Karpas-422 (cell line): ENCODE measurements around the gene FBXW9. TPM values are rescaled to one million over a fixed set of nuclear protein-coding genes. Genes with fewer than 3 reads are reported as not detected.
"Not testable (repeated sequence)": the region's sequence is repeated elsewhere in the genome, so short reads cannot be mapped to it uniquely, and the experiment has no call there.

Source experiments
- DNase-seq: peaks from one replicate; pipeline ENCODE4 v3.0.0-alpha.2; 2015
- H2AFZ ChIP-seq: fragments of 200-600 bp; sonication (generic); 2 replicates; pipeline ENCODE4 v1.6.1; 2014; ENCODE audit warnings: antibody characterized with exemption, low read length, mixed read lengths
- H3K27ac ChIP-seq: fragments of 200-600 bp; sonication (generic); 2 replicates; pipeline ENCODE4 v1.5.1; 2014; ENCODE audit warnings: mild to moderate bottlenecking, low read length, moderate library complexity
- H3K27me3 ChIP-seq: fragments of 200-600 bp; sonication (generic); 2 replicates; pipeline ENCODE4 v1.6.1; 2014; ENCODE audit warnings: low read length, mixed read lengths
- H3K36me3 ChIP-seq: fragments of 200-600 bp; sonication (generic); 2 replicates; pipeline ENCODE4 v1.6.1; 2014; ENCODE audit warnings: low read length, mixed read lengths; ENCODE audit not compliant: insufficient read depth
- H3K4me1 ChIP-seq: fragments of 200-600 bp; sonication (generic); 2 replicates; pipeline ENCODE4 v1.6.1; 2014; ENCODE audit warnings: mild to moderate bottlenecking, low read length, mixed read lengths
- H3K4me2 ChIP-seq: fragments of 200-600 bp; sonication (generic); 2 replicates; pipeline ENCODE4 v1.6.1; 2014; ENCODE audit warnings: low read length, low read depth, mild to moderate bottlenecking; ENCODE audit not compliant: poor library complexity, severe bottlenecking
- H3K4me3 ChIP-seq: fragments of 200-600 bp; sonication (generic); 2 replicates; pipeline ENCODE4 v1.5.1; 2014; ENCODE audit warnings: mild to moderate bottlenecking, antibody characterized with exemption, low read length, mixed read lengths
- H3K79me2 ChIP-seq: fragments of 200-600 bp; sonication (generic); 2 replicates; pipeline ENCODE4 v1.6.1; 2014; ENCODE audit warnings: mild to moderate bottlenecking, low read length, mixed read lengths
- H3K9ac ChIP-seq: fragments of 200-600 bp; sonication (generic); 2 replicates; pipeline ENCODE4 v1.6.0; 2014; ENCODE audit warnings: low read length
- H3K9me2 ChIP-seq: fragments of 200-600 bp; sonication (generic), shearing (Covaris generic); replicated peaks from 2 replicates; pipeline ENCODE4 v1.6.0; 2014; ENCODE audit warnings: mild to moderate bottlenecking, low read length, moderate library complexity; ENCODE audit not compliant: insufficient read depth
- H3K9me3 ChIP-seq: fragments of 300-700, 200-600 bp; sonication (generic); 2 replicates; pipeline ENCODE4 v1.6.1; 2014; ENCODE audit warnings: low read length, mixed read lengths
- H4K20me1 ChIP-seq: fragments of 200-600 bp; sonication (generic); 2 replicates; pipeline ENCODE4 v1.6.1; 2014; ENCODE audit warnings: mild to moderate bottlenecking, antibody characterized with exemption, low read length, low read depth; ENCODE audit not compliant: insufficient read depth
- total RNA-seq: library from RNA; depleted of rRNA; stranded (reverse); fragments of >200 nt; shearing (Covaris generic); gene quantifications from 2 replicates; pipeline ENCODE4 v1.2.3, GENCODE V29; 2014; ENCODE audit warnings: low replicate concordance

Gene FBXW9
- total RNA-seq, 1 experiment from 2014 or later = 2.1 TPM

GRCh38 chr19:12727745-12728433 is 31.5 kb upstream of the FBXW9 start:
- Histone ChIP-seq H2AFZ (no peak overlapping the region), H3K9ac (no peak overlapping the region), H4K20me1 (peaks cover 21% of the 10 kb centered on the region), H3K27ac (peak overlapping the region; percentile 82; the same call in 1 of the 2 replicates), H3K4me2 (no peak overlapping the region), H3K79me2 (peaks cover 40% of the 10 kb centered on the region), H3K9me3 (no peaks in the 10 kb centered on the region), H3K4me1 (peaks cover 59% of the 10 kb centered on the region), H3K9me2 (no peaks in the 10 kb centered on the region), H3K36me3 (peaks cover 25% of the 10 kb centered on the region), H3K4me3 (no peak overlapping the region), H3K27me3 (no peaks in the 10 kb centered on the region)
- no peak for DNase-seq

GRCh38 chr19:12726988-12727316 is 30.5 kb upstream of the FBXW9 start:
- no peaks in the 10 kb centered on the region for H3K9me2 ChIP-seq
- H3K4me2 ChIP-seq = peak overlapping the region; percentile 13
- H4K20me1 ChIP-seq = peaks cover 13% of the 10 kb centered on the region; the same call in 1 of the 2 replicates
- H3K4me3 ChIP-seq = no peak overlapping the region
- no peak overlapping the region for H2AFZ ChIP-seq
- peak overlapping the region; percentile 33; the same call in 1 of the 2 replicates for H3K9ac ChIP-seq
- DNase-seq = no peak
- peaks cover 50% of the 10 kb centered on the region for H3K4me1 ChIP-seq
- no peaks in the 10 kb centered on the region for H3K27me3 ChIP-seq
- H3K36me3 ChIP-seq = peaks cover 22% of the 10 kb centered on the region
- H3K27ac ChIP-seq = peak overlapping the region; percentile 82
- no peaks in the 10 kb centered on the region for H3K9me3 ChIP-seq
- H3K79me2 ChIP-seq = peaks cover 37% of the 10 kb centered on the region

GRCh38 chr19:12725612-12726011 is 29.2 kb upstream of the FBXW9 start:
- H3K4me1 ChIP-seq = peaks cover 52% of the 10 kb centered on the region
- H3K27me3 ChIP-seq, DNase-seq, H3K4me3 ChIP-seq, H3K9me3 ChIP-seq, H3K4me2 ChIP-seq, H3K9ac ChIP-seq, H3K9me2 ChIP-seq, H2AFZ ChIP-seq: not testable (repeated sequence)
- peaks cover 38% of the 10 kb centered on the region for H3K79me2 ChIP-seq
- H3K27ac ChIP-seq = peak overlapping the region; percentile 82; the same call in 1 of the 2 replicates
- peaks cover 23% of the 10 kb centered on the region for H3K36me3 ChIP-seq
- H4K20me1 ChIP-seq = peaks cover 12% of the 10 kb centered on the region; the same call in 1 of the 2 replicates

- Histone ChIP-seq H3K4me2 (peak within 1 kb of the TSS; percentile 87), H3K9me2 (no peaks in the 10 kb centered on the region), H3K27me3 (no peaks in the 10 kb centered on the region), H2AFZ (peak within 1 kb of the TSS; percentile 45; the same call in 1 of the 2 replicates), H3K9me3 (no peaks in the 10 kb centered on the region), H3K9ac (peak within 1 kb of the TSS; percentile 82), H4K20me1 (peaks cover 19% of the 10 kb centered on the region; the same call in 1 of the 2 replicates), H3K27ac (peak within 1 kb of the TSS; percentile 74), H3K79me2 (peaks cover 46% of the 10 kb centered on the region), H3K36me3 (peaks cover 19% of the 10 kb centered on the region), H3K4me3 (peak within 1 kb of the TSS; percentile 98), H3K4me1 (peaks cover 46% of the 10 kb centered on the region)
- peak; percentile 92 for DNase-seq
These were observed 27.4 kb upstream of the FBXW9 start, which contains the start of gene TNPO2 for GRCh38 chr19:12723641-12724426. Gene TNPO2 (minus strand): TSS chr19:12723932. CDS start chr19:12720977, 2,955 bp downstream.

GRCh38 chr19:12723381-12723640 is 26.9 kb upstream of the FBXW9 start:
- no peaks in the 10 kb centered on the region for H3K27me3 ChIP-seq
- no peaks in the 10 kb centered on the region for H3K9me3 ChIP-seq
- H3K27ac ChIP-seq = peak overlapping the region; percentile 74
- H3K9ac ChIP-seq = peak overlapping the region; percentile 82
- H3K36me3 ChIP-seq = peaks cover 19% of the 10 kb centered on the region
- H3K9me2 ChIP-seq = no peaks in the 10 kb centered on the region
- H3K4me1 ChIP-seq = peaks cover 46% of the 10 kb centered on the region
- peak; percentile 75 for DNase-seq
- H4K20me1 ChIP-seq = peaks cover 21% of the 10 kb centered on the region; the same call in 1 of the 2 replicates
- H3K79me2 ChIP-seq = peaks cover 52% of the 10 kb centered on the region
- peak overlapping the region; percentile 87 for H3K4me2 ChIP-seq
- peak overlapping the region; percentile 98 for H3K4me3 ChIP-seq
- H2AFZ ChIP-seq = no peak overlapping the region

- H3K27ac ChIP-seq = peak overlapping the region; percentile 82
- H3K27me3 ChIP-seq = no peaks in the 10 kb centered on the region
- DNase-seq = peak; percentile 99
- peak overlapping the region; percentile 98 for H3K9ac ChIP-seq
- no peaks in the 10 kb centered on the region for H3K9me2 ChIP-seq
- peaks cover 44% of the 10 kb centered on the region for H3K4me1 ChIP-seq
- peak overlapping the region; percentile 98 for H3K4me3 ChIP-seq
- peaks cover 53% of the 10 kb centered on the region for H3K79me2 ChIP-seq
- H3K36me3 ChIP-seq = peaks cover 16% of the 10 kb centered on the region; the same call in 1 of the 2 replicates
- H4K20me1 ChIP-seq = peaks cover 21% of the 10 kb centered on the region; the same call in 1 of the 2 replicates
- H3K4me2 ChIP-seq = peak overlapping the region; percentile 87
- no peaks in the 10 kb centered on the region for H3K9me3 ChIP-seq
- 0 out of 2 replicates have a peak overlapping the region, but pooled peaks have one; percentile 12 for H2AFZ ChIP-seq
These were observed 26.3 kb upstream of the FBXW9 start for GRCh38 chr19:12722566-12723380.

- Histone ChIP-seq H3K9me3 (no peaks in the 10 kb centered on the region), H3K4me1 (peaks cover 38% of the 10 kb centered on the region), H3K27me3 (no peaks in the 10 kb centered on the region), H3K9me2 (no peaks in the 10 kb centered on the region), H3K36me3 (peaks cover 17% of the 10 kb centered on the region; the same call in 1 of the 2 replicates), H3K9ac (peak overlapping the region; percentile 98), H3K4me3 (peak overlapping the region; percentile 98), H2AFZ (no peak overlapping the region), H3K27ac (peak overlapping the region; percentile 82), H3K79me2 (peaks cover 59% of the 10 kb centered on the region), H4K20me1 (peaks cover 21% of the 10 kb centered on the region; the same call in 1 of the 2 replicates), H3K4me2 (peak overlapping the region; percentile 87)
- peak; percentile 85 for DNase-seq
These were observed 25.5 kb upstream of the FBXW9 start for GRCh38 chr19:12721656-12722565.
